Measurements from ENCODE around the gene HPCAL1.

DNA sequence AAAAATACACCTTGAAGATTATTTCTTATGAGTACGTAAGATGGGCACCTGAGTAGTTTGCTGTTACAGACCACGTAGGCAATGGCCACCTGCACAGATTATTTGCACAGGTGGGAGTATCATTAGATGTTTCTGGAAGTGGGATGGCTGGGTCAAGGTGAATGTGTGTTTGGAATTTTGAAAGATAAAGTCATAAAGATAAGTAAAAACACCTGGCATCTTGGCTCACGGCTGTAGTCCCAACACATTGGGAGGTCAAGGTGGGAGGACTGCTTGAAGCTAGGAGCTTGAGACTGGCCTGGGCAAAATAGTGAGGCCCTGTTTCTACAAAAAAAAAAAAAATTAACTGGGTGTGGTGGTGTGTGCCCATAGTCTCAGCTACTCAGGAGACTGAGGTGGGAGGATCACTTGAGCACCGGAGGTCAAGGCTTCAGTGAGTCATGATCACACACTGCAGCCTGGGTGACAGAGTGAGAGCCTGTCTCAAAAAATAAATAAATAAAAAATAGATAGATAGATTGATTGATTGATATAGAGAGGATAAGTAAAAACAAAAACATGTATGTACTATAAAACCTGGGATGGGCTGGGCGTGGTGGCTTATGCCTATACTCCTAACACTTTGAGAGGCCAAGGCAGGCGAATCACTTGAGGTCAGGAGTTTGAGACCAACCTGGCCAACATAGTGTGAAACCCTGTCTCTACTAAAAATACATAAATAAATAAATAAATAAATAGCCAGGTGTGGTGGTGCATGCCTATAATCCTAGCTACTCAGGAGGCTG, 115.0 kb downstream of the HPCAL1 start:
- TF ChIP-seq, protein P1, sequence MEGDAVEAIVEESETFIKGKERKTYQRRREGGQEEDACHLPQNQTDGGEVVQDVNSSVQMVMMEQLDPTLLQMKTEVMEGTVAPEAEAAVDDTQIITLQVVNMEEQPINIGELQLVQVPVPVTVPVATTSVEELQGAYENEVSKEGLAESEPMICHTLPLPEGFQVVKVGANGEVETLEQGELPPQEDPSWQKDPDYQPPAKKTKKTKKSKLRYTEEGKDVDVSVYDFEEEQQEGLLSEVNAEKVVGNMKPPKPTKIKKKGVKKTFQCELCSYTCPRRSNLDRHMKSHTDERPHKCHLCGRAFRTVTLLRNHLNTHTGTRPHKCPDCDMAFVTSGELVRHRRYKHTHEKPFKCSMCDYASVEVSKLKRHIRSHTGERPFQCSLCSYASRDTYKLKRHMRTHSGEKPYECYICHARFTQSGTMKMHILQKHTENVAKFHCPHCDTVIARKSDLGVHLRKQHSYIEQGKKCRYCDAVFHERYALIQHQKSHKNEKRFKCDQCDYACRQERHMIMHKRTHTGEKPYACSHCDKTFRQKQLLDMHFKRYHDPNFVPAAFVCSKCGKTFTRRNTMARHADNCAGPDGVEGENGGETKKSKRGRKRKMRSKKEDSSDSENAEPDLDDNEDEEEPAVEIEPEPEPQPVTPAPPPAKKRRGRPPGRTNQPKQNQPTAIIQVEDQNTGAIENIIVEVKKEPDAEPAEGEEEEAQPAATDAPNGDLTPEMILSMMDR (IDR thresholded peaks at IDR 0.05), result no peak
- TF ChIP-seq POLR2A (IDR thresholded peaks at IDR 0.05), result no peak

Measured in body of pancreas (tissue), 4 donors.